HG03565 (cell line): ENCODE data around the gene NELFCD.
"Not testable (repeated sequence)": the region's sequence is repeated elsewhere in the genome, so short reads cannot be mapped to it uniquely, and the experiment has no call there.

ENCODE experiments used
- ATAC-seq: cut with Tn5 transposase; IDR thresholded peaks from one replicate; pipeline ENCODE4 v1.9.1; 2021; ENCODE audit warnings: mild to moderate bottlenecking, moderate library complexity; ENCODE audit not compliant: unreplicated experiment

Gene NELFCD, protein sequence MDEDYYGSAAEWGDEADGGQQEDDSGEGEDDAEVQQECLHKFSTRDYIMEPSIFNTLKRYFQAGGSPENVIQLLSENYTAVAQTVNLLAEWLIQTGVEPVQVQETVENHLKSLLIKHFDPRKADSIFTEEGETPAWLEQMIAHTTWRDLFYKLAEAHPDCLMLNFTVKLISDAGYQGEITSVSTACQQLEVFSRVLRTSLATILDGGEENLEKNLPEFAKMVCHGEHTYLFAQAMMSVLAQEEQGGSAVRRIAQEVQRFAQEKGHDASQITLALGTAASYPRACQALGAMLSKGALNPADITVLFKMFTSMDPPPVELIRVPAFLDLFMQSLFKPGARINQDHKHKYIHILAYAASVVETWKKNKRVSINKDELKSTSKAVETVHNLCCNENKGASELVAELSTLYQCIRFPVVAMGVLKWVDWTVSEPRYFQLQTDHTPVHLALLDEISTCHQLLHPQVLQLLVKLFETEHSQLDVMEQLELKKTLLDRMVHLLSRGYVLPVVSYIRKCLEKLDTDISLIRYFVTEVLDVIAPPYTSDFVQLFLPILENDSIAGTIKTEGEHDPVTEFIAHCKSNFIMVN

GRCh38 chr20:58980711-58981627, at the start of gene NELFCD:
TSS of gene NELFCD (plus strand) at chr20:58981256. CDS start at chr20:58981310, 54 bp downstream.
- peak; percentile 69 for ATAC-seq

GRCh38 chr20:58932170-58932569, 48.9 kb upstream of the NELFCD start:
- no peak for ATAC-seq

- ATAC-seq = no peak
Measured at GRCh38 chr20:58938078-58938477, 43.0 kb upstream of the NELFCD start.

GRCh38 chr20:58938541-58938940, 42.5 kb upstream of the NELFCD start:
- no peak for ATAC-seq

DNA sequence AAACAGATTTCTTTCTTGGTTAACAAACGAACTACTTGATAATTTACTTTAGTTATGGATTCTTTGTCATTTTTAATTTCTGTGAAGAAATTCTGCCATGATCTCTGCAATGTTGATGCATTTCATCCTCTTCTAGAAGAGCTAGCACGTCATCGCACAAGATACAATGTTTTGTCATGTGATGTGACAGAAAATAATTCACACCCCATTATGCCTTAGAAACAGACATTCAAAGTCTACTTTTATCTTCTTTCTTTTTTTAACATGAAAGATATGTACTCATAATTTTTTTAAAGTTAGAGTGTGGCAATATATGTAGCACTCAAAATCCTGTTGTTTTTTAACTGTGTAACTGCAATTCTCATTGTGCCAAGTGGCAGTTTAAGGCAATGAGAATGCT, 39.6 kb upstream of the NELFCD start:
- ATAC-seq = no peak

DNA sequence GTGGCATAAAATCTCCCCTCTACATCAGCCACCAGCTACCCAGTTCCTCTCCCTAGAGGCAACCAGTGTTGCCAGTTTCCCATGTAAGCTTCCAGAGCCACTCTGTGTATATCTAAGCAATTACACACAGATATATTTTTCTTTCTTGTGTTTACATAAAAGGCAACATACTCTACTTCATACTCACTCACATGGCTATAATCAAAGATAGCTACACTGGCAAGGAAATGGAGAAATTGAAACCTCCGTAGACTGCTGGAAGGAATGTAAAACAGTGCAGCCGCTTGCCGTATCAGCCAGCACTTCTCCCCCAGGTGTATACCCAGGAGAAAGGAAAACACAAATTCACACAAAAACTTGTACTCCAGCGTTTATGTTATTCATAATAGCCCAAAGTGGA, 38.5 kb upstream of the NELFCD start:
- ATAC-seq = no peak

- no peak for ATAC-seq
Measured at GRCh38 chr20:58944610-58945009, 36.4 kb upstream of the NELFCD start.

DNA sequence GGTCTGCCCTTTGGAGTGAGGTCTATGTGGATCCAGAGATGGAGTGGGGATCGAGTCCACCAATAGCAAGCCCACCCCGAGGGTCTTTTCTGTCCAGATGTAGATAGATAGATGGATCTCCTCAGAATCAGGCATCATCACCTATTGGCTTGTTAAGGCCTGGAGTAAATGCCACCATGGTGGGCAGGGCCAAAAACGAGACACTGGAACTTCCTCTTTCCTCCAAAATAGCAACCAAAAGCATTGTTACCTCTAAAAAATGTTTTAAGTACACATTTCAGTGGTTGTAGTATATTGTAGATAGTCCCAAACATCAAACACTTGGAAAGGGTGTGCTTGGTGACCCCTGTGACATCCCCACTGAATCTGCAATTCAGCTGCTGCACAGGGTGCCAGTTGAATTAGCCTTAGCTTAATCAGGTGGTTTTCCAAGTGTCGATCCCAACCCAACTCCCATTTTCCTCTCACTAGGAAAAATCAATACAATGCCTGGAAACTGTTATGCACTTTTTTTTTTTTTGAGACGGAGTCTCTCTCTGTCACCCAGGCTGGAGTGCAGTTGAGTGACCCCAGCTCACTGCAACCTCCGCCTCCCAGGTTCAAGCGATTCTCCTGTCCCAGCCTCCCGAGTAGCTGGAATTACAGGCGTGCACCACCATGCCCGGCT, 35.0 kb upstream of the NELFCD start:
- no peak for ATAC-seq

DNA sequence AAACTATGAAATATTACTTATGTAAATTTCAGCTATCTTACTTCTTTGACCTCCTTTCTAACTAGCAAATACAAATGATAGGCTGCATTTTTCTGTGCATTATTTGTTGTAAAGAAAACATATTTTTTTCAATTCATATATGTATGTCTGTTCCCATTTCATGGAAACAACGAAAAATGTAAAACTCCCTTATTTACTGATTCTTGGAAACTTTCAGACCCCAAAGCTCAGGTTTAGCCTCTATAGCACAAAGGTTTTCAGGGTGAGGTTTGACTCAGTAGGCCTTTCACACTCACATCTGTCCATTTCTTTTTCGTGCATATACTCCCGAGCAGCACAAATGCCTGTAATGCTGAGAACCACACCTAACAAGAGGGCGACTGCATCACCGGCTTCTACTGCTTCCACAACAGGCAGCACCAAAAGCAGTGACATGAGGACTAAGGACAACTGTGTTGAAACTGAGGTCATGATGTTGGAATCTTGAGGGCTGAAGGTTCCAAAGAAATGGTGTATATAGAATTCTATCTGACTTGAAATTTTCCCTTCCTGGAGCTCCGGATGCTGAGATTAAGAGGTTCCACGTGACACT, 33.2 kb upstream of the NELFCD start:
- not testable (repeated sequence) for ATAC-seq

DNA sequence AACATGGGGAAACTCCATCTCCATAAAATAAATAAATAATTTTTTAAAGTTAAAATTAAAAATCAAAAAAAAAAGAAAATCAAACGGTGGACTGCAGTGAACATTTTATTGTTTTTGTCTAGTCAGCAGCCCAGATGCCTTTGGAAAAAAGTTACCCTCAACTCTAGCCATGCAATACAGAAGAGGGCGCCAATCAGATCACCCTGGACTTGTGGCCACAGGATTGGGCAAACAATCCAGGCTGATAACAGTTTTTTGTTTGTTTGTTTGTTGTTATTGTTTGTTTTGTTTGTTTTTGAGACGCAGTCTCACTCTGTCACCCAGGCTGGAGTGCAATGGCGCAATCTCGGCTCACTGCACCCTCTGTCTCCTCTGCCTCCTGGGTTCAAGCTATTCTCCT, 30.5 kb upstream of the NELFCD start:
- ATAC-seq = no peak

DNA sequence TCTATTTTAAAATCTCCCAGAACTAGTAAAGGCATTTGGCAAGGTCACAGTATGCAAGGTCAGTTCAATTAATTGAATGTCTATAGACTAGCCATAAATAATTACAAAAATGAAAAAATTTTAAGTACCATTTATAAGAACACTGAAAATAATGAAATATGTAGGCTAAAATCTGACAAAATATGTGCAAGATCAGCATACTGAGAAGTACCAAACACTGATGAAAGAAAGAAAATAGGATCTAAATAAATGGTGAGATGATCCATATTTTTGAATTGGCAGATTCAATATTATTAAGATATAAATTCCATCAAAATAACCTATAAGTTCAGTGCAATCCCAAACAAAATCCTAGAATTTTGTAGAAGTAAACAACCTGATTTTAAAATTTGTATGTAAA, 28.0 kb upstream of the NELFCD start:
- ATAC-seq = no peak

- ATAC-seq = no peak
Measured at GRCh38 chr20:58956078-58956477, 25.0 kb upstream of the NELFCD start.

DNA sequence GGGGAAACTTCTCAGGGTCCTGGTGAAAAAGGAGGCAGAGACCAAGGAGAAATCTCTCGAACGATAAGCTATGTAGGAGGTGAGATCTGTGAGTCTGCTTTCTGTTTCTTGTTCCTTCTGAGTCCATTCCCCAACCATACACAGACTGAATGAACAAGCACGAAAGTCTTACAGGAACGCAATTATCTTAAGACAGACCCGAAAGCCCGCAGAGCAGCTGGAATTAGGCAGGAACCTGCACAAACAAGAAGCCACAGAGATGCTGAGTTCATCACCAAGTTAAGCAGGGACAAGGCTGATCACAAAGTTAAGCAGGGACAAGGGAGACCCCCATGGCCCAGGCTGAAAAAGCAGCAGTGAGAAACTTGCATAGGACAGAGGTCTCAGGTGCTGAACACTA, 21.4 kb upstream of the NELFCD start:
- ATAC-seq = no peak

GRCh38 chr20:58963060-58963584, 17.9 kb upstream of the NELFCD start:
- ATAC-seq = no peak

DNA sequence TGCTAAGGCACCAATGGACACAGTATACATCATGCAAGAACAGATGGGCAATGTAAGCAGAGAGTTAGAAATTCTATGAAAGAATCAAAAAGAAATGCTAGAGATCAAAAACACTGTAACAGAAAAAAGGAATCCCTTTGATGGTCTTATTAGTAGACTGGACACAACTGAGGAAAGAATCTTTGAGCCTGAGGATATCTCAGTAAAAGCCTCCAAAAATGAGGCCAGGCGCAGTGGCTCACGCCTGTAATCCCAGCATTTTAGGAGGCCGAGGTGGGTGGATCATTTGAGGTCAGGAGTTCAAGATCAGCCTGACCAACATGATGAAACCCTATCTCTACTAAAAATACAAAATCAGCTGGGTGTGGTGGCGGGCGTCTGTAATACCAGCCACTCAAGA, 17.1 kb upstream of the NELFCD start:
- ATAC-seq = not testable (repeated sequence)

DNA sequence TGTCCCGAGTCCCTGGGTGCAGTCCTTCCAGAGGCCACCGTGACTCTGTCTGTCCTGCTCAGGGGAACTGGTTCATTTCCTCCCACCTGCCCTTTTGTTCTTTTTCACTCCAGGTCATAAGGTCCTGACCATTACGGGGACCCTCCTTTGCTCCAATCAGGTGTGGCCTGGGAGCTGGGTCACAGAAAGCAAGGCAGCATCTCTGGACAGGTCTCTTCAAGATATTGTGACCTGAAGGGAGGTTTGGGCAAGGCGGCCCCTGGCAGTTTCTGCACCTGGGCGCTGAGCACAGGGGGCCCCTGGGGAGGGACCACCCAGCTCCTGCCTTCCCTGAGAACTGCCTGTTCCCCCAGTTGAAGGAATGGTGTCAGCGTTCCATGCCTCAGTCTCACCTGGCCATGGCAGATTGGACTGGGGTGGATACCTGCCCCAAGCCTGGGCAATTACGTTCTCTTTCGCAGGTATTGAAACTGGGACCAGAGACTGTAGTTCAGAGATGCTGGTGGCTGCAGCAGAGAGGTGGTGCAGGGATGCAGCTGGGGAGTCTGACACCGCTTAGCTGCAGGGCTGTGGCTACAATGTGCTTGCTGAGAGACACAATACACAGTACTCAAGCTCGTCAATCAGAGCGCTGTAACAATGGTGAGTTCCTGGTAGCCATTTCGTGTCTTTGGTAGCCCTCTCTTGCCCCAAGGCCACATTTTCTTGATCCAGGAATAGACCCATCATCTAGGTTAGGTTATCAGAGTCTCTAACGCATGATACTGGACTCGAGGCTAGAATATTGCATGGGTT, 15.6 kb upstream of the NELFCD start:
- ATAC-seq = no peak

- ATAC-seq = no peak
Measured at GRCh38 chr20:58967652-58968429, 13.2 kb upstream of the NELFCD start.

GRCh38 chr20:58969439-58969838, 11.6 kb upstream of the NELFCD start:
- ATAC-seq = no peak

DNA sequence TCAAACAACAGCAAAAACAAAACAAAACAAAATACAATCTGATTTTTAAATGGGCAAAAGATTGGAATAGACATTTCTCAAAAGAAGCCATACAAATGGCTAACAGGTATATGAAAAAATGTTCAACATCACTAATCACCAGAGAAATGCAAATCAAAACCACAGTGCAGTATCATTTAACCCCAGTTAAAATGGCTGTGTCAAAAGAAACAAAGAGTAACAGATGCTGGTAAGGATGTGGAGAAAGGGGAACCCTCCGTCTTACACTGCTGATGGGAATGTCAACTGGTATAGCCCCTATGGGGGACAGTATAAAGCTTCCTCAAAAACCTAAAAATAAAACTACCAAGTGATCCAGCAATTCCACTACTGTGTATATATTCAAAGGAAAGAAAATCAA, 10.9 kb upstream of the NELFCD start:
- no peak for ATAC-seq
